ENCODE results near the gene PTPMT1. TPM values are rescaled to one million over a fixed set of nuclear protein-coding genes. Genes with fewer than 3 reads are reported as not detected.

Gene PTPMT1
- polyA plus RNA-seq, 2 of the 4 experiments (the other 2 are of a cell fraction), result 63.4 to 69.2 TPM

GRCh38 chr11:47531666-47532065, 33.7 kb upstream of the PTPMT1 start:
- POLR2A ChIA-PET, result interaction anchor here (0.7 kb wide), 1 partner anchor 31 kb away, joined by 3 read pairs; no protein-coding TSS in a partner anchor
- no peak for FAIRE-seq

GRCh38 chr11:47532597-47533213, 32.7 kb upstream of the PTPMT1 start:
- TF ChIP-seq FOSB (CRISPR knock-in tag; IDR thresholded peaks at IDR 0.05), result no peak
- no peak for TF ChIP-seq FOSL2 (IDR thresholded peaks at IDR 0.05)
- TF ChIP-seq FOSL2 (CRISPR knock-in tag; IDR thresholded peaks at IDR 0.05), result no peak
- no peak for TF ChIP-seq EHMT2 (IDR thresholded peaks at IDR 0.05; ENCODE audit: low read depth)
- TF ChIP-seq JUN (IDR thresholded peaks at IDR 0.05), result no peak
- TF ChIP-seq ZSCAN20 (CRISPR knock-in tag; IDR thresholded peaks at IDR 0.05), result no peak
- no peak for TF ChIP-seq NR3C1 (IDR thresholded peaks at IDR 0.05)
- TF ChIP-seq EHF (CRISPR knock-in tag; IDR thresholded peaks at IDR 0.05), result no peak
- TF ChIP-seq TFCP2L1 (CRISPR knock-in tag; IDR thresholded peaks at IDR 0.05), result no peak
- TF ChIP-seq NPAS2 (CRISPR knock-in tag; IDR thresholded peaks at IDR 0.05; ENCODE audit: borderline replicate concordance), result no peak
- no peak for TF ChIP-seq PBX3 (IDR thresholded peaks at IDR 0.05)
- no peak for TF ChIP-seq EP300 (IDR thresholded peaks at IDR 0.05)
- no peak for TF ChIP-seq CEBPB (IDR thresholded peaks at IDR 0.05)
- no peak for TF ChIP-seq RARB (CRISPR knock-in tag; IDR thresholded peaks at IDR 0.05)
- no peak overlapping the region for H3K4me2 ChIP-seq
- no peaks in the 10 kb centered on the region for H3K9me3 ChIP-seq
- ATAC-seq, result peak in 1 of 2 experiments; percentile 42; a peak in 1 of 6 replicates
- no peak for FAIRE-seq
- ChIA-PET CTCF (interaction anchor here (0.7 to 2.6 kb wide), 5 partner anchors 11 to 24 kb away, joined by 3 to 13 read pairs (median 3); no protein-coding TSS in a partner anchor), POLR2A (no interaction called here)
- H3K4me3 ChIP-seq, result no peak overlapping the region
- peaks cover 25% of the 10 kb centered on the region for H3K4me1 ChIP-seq
- 95% methylated on average over 2 of the region's 2 CpGs for WGBS (ENCODE audit: missing lambda C conversion rate)
- no peak for DNase-seq (ENCODE audit: low read depth in 1 of 2, low spot score in 1 of 2)
- no peak overlapping the region for H3K27ac ChIP-seq

More at GRCh38 chr11:47531666-47532065, 33.7 kb upstream of the PTPMT1 start:
- no peak for ATAC-seq
- no peak for DNase-seq (ENCODE audit: low read depth in 1 of 2, low spot score in 1 of 2)
- no peak overlapping the region for H3K27ac ChIP-seq
- no peaks in the 10 kb centered on the region for H3K9me3 ChIP-seq
- no peak overlapping the region for H3K4me2 ChIP-seq
- H3K4me1 ChIP-seq, result peaks cover 25% of the 10 kb centered on the region
- CTCF ChIA-PET, result interaction anchor here (0.7 to 2.6 kb wide), 5 partner anchors 9 to 379 kb away, joined by 3 to 13 read pairs (median 4); no protein-coding TSS in a partner anchor
- WGBS (ENCODE audit: missing lambda C conversion rate), result 87% methylated on average over 3 of the region's 3 CpGs
- H3K4me3 ChIP-seq, result no peak overlapping the region
- no peak for TF ChIP-seq TP53 (CRISPR knock-in tag; IDR thresholded peaks at IDR 0.05)
- no peak for TF ChIP-seq MAFK (IDR thresholded peaks at IDR 0.05; ENCODE audit: partially characterized antibody)
- TF ChIP-seq, protein P1, sequence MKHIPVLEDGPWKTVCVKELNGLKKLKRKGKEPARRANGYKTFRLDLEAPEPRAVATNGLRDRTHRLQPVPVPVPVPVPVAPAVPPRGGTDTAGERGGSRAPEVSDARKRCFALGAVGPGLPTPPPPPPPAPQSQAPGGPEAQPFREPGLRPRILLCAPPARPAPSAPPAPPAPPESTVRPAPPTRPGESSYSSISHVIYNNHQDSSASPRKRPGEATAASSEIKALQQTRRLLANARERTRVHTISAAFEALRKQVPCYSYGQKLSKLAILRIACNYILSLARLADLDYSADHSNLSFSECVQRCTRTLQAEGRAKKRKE (CRISPR knock-in tag; IDR thresholded peaks at IDR 0.05; ENCODE audit: low read depth), result no peak
- no peak for TF ChIP-seq ELK1 (IDR thresholded peaks at IDR 0.05; ENCODE audit: low read depth, low read length)
- TF ChIP-seq SREBF2 (IDR thresholded peaks at IDR 0.05), result no peak
- TF ChIP-seq POLR2AphosphoS2 (conservative IDR thresholded peaks at IDR 0.05; ENCODE audit: low read length), result no peak
- no peak for TF ChIP-seq POLR2A (IDR thresholded peaks at IDR 0.05; ENCODE audit: low read length)
- no peak for TF ChIP-seq EP300 (IDR thresholded peaks at IDR 0.05)
- TF ChIP-seq, protein P2, sequence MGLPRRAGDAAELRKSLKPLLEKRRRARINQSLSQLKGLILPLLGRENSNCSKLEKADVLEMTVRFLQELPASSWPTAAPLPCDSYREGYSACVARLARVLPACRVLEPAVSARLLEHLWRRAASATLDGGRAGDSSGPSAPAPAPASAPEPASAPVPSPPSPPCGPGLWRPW (IDR thresholded peaks at IDR 0.05), result no peak
- TF ChIP-seq MAZ (IDR thresholded peaks at IDR 0.05; ENCODE audit: borderline replicate concordance, low read depth, low read length), result no peak
- no peak for TF ChIP-seq RNF2 (IDR thresholded peaks at IDR 0.05; ENCODE audit: borderline replicate concordance, low read depth)
- TF ChIP-seq FOSB (CRISPR knock-in tag; IDR thresholded peaks at IDR 0.05), result no peak
- no peak for TF ChIP-seq ZNF302 (CRISPR knock-in tag; IDR thresholded peaks at IDR 0.05)

Measured in A549 (cell line).